Dermis blood vessel endothelial cell (primary cell): ENCODE results near the gene DNAJC24. TPM values are rescaled to one million over a fixed set of nuclear protein-coding genes. Genes with fewer than 3 reads are reported as not detected.

Experiments
- total RNA-seq: library from RNA; depleted of rRNA; stranded (reverse); fragments of >200 nt; gene quantifications from 2 replicates; pipeline ENCODE4 v1.2.3, GENCODE V29; 2014

DNAJC24 gene
- total RNA-seq, 1 donor from 2014 or later = 8.2 TPM

Other genes with a start within 250 kb of the DNAJC24 start
- 0.05 and 0.17 TPM in 2 replicates for gene DCDC1, start 121 bp upstream of the DNAJC24 start, total RNA-seq
- gene IMMP1L, start 139.8 kb downstream of the DNAJC24 start, total RNA-seq = 8.8 and 12.3 TPM in 2 replicates
- gene ELP4, start 139.9 kb downstream of the DNAJC24 start, total RNA-seq = 17.5 and 18.9 TPM in 2 replicates